Hematopoietic multipotent progenitor cell treated with erythropoietin and hydrocortisone succinate and interleukin-3 and kit ligand, for 17 days (in vitro differentiated cells): ENCODE measurements around the gene HAUS7.
"Not testable (repeated sequence)": the region's sequence is repeated elsewhere in the genome, so short reads cannot be mapped to it uniquely, and the experiment has no call there.

Source experiments
- DNase-seq: peaks from one replicate; pipeline ENCODE4 v3.0.0-alpha.2; 2015; ENCODE audit warnings: low spot score

The HAUS7 gene

DNA sequence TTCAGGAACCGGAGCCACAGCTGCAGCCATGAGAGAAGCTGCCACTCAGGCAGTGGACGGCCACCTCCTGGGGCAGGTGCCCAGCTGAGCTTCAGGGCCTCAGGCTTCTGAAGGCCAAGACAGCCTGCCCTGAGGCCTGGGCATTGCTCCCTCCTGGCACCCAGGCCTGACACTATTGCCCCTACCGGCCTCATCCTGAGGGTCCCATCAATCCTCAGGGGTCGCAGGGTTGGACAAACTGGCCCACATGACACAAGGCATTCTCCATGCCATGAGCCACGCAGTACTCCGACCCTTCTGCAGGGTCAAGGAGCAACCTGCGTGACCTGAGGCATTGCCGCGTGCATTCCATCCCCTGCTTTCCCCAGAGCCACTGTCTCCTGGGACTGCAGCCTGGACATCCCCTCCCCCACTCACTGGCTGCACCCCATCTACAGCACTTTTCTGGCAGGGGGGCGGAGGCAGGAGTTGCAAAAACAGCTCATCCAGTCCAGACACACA is 62.1 kb downstream of the HAUS7 start:
- DNase-seq = no peak

DNA sequence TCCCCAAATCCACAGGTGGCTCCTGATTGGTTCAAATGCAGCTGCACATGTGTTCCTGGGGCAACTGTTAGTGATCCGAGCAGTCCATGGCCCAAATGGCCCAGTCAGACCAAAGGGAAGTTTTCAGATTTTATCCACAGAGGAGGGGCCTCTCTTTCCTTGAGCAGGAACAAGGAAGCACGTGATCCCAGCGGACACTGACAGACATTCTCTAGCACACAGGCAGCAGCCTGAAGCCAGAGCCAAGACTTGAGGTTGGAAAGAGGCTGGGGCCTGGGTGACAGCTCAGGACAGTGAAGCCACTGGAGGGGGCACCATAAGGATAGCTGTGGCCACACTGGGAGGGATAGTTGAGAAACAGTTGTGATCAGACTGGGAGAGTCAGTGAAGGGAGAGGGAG is 62.6 kb downstream of the HAUS7 start:
- no peak for DNase-seq

GRCh38 chrX:153406903-153407302 is 63.5 kb downstream of the HAUS7 start:
- no peak for DNase-seq

GRCh38 chrX:153406011-153406410 is 64.4 kb downstream of the HAUS7 start:
- DNase-seq = no peak

DNA sequence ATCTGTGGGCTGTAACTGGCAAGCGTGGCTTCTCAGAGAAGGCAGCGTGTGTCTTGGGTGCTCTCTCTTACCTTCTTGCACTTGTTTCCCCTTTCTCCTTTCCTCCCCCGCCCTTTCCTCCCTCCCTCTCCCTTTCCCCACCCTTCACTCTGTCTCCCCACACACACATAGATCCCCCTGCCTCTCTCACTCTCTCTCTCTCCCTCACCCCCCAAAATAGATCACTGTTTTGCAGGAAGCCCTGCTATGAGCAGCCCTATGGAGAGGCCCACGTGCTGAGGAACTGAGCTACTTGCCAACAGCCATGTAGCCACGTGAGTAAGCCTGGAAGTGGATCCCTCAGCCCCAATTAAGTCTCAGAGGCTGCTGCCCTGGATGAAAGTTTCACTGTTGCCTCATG is 65.0 kb downstream of the HAUS7 start:
- no peak for DNase-seq

GRCh38 chrX:153404333-153404732 is 66.0 kb downstream of the HAUS7 start:
- DNase-seq = not testable (repeated sequence)

DNA sequence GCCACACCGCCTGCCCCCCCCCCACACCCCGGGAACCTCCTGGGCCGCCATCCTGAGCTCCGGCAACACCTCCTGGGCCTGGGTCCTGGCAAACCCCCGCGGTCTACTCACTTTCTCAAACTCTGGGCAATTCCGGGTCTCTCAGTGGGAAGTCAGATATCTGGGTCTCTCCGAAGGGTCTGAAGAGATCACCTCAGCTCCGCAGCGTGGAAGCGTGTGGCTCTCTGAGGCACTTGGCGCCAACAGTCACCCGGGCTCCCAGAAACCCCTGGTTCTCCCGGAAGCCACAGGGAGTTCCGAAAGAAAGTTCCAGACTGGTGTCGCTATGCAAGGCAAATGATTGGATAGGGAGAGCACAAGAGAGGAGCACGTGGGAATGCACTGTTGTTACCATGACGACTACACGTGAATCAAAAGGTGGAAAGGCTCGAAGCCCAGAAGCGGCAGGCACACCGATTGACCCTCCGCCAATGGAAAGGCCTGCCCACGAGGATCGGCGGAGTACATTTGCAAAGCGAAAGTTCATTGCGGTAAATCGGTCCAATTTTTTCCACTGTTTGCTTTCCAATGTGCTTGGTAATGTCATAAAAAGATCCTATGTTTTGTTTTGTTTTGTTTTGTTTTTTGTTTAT is 69.1 kb downstream of the HAUS7 start, which contains the start of gene PNMA6E:
PNMA6E (minus strand) TSS at position 218 of the 632 bp plus-strand sequence. CDS start 2,501 bp downstream, outside the sequence.
- DNase-seq = no peak

GRCh38 chrX:153400146-153401132 is 69.9 kb downstream of the HAUS7 start:
- peak; percentile 25 for DNase-seq

DNA sequence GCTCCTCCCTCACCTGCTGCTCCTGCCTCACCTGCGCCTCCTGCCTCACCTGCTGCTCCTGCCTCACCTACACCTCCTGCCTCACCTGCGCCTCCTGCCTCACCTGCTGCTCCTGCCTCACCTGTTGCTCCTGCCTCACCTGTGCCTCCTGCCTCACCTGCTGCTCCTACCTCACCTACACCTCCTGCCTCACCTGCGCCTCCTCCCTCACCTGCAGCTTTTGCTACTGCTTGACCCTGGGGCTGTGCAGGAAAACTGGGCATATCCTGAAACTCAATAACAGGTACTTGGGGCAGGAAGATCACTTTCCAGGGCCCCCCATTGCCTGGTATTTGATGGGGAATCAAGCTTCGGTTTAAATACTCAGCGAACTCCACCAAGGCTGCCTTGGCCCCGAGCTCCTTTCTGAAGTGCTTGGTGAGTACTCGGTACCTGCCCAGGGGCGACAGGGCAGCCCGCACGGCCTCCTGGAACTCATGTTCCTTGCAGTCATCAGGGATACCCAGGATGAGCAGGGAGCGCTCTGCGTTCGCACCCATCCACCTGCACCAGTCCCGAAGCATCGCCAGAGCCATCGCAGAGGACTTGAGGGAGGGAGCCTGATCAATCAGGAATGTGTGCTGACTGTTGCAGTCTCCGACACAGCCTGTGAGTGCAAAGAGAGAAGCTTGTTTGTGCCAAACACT is 72.0 kb downstream of the HAUS7 start:
- DNase-seq = no peak
